ENCODE data around the gene BDNF.
"Not testable (repeated sequence)": the region's sequence is repeated elsewhere in the genome, so short reads cannot be mapped to it uniquely, and the experiment has no call there.

Gene BDNF

GRCh38 chr11:27665508-27666101, 34.6 kb downstream of the BDNF start:
- not testable (repeated sequence) for DNase-seq (ENCODE audit: low spot score)

- DNase-seq (ENCODE audit: low spot score) = no peak
These were observed 36.9 kb downstream of the BDNF start for GRCh38 chr11:27663326-27663725.

- DNase-seq (ENCODE audit: low spot score) = no peak
These were observed 40.1 kb downstream of the BDNF start for GRCh38 chr11:27660171-27660570.

- DNase-seq (ENCODE audit: low spot score) = no peak
These were observed 41.6 kb downstream of the BDNF start for GRCh38 chr11:27658535-27659236.

- DNase-seq (ENCODE audit: low spot score) = no peak
These were observed 43.3 kb downstream of the BDNF start for GRCh38 chr11:27656806-27657483.

- no peak for DNase-seq (ENCODE audit: low spot score)
These were observed 43.9 kb downstream of the BDNF start for GRCh38 chr11:27656320-27656719.

- DNase-seq (ENCODE audit: low spot score) = no peak
These were observed 46.1 kb downstream of the BDNF start for GRCh38 chr11:27653990-27654758.

- no peak for DNase-seq (ENCODE audit: low spot score)
These were observed 48.5 kb downstream of the BDNF start for GRCh38 chr11:27651711-27652110.

GRCh38 chr11:27650988-27651387, 49.3 kb downstream of the BDNF start:
- DNase-seq (ENCODE audit: low spot score) = no peak

GRCh38 chr11:27649800-27650199, 50.5 kb downstream of the BDNF start:
- no peak for DNase-seq (ENCODE audit: low spot score)

- no peak for DNase-seq (ENCODE audit: low spot score)
These were observed 51.4 kb downstream of the BDNF start for GRCh38 chr11:27648840-27649239.

- DNase-seq (ENCODE audit: low spot score) = no peak
These were observed 54.0 kb downstream of the BDNF start for GRCh38 chr11:27646051-27646818.

GRCh38 chr11:27642954-27643353, 57.3 kb downstream of the BDNF start:
- no peak for DNase-seq (ENCODE audit: low spot score)

GRCh38 chr11:27640954-27641353, 59.3 kb downstream of the BDNF start:
- DNase-seq (ENCODE audit: low spot score) = no peak

GRCh38 chr11:27635567-27636037, 64.7 kb downstream of the BDNF start:
- no peak for DNase-seq (ENCODE audit: low spot score)

- not testable (repeated sequence) for DNase-seq (ENCODE audit: low spot score)
These were observed 65.5 kb downstream of the BDNF start for GRCh38 chr11:27634776-27635175.

GRCh38 chr11:27634282-27634681, 66.0 kb downstream of the BDNF start:
- not testable (repeated sequence) for DNase-seq (ENCODE audit: low spot score)

- not testable (repeated sequence) for DNase-seq (ENCODE audit: low spot score)
These were observed 71.2 kb downstream of the BDNF start for GRCh38 chr11:27629023-27629422.

- no peak for DNase-seq (ENCODE audit: low spot score)
These were observed 72.3 kb downstream of the BDNF start for GRCh38 chr11:27627979-27628378.

- no peak for DNase-seq (ENCODE audit: low spot score)
These were observed 73.2 kb downstream of the BDNF start for GRCh38 chr11:27626938-27627586.

Measured in AG08395 (cell line).